Hepatocyte (in vitro differentiated cells): ENCODE measurements around the gene VPS4B.

Source experiments
- CTCF ChIP-seq: fragments of 200-600 bp; sonication (generic); IDR thresholded peaks from 2 replicates; pipeline ENCODE4 v1.5.1; 2016; ENCODE audit warnings: antibody characterized with exemption, mild to moderate bottlenecking; ENCODE audit not compliant: poor library complexity
- EZH2 ChIP-seq: fragments of 200-600 bp; sonication (generic); IDR thresholded peaks from 2 replicates; pipeline ENCODE4 v1.6.1; 2016; ENCODE audit warnings: antibody characterized with exemption, mild to moderate bottlenecking, borderline replicate concordance
- EZH2phosphoT487 ChIP-seq: fragments of 200-600 bp; sonication (generic); IDR thresholded peaks from one replicate; pipeline ENCODE4 v1.6.1; 2018; ENCODE audit warnings: antibody characterized with exemption, mild to moderate bottlenecking, low read depth, moderate library complexity; ENCODE audit not compliant: unreplicated experiment, severe bottlenecking

GRCh38 chr18:63399300-63399699 lies 23.0 kb downstream of the VPS4B start:
- TF ChIP-seq CTCF, result no peak
- no peak for TF ChIP-seq EZH2
- TF ChIP-seq EZH2phosphoT487, result no peak
